ENCODE results near the gene FADS2.

Gene FADS2

GRCh38 chr11:61883947-61884346, 55.8 kb downstream of the FADS2 start:
- H3K27me3 ChIP-seq (ENCODE audit: insufficient read depth, poor library complexity, severe bottlenecking) = no peaks in the 10 kb centered on the region
- TF ChIP-seq GABPA (IDR thresholded peaks at IDR 0.05; ENCODE audit: low read depth) (no peak), CTCF (IDR thresholded peaks at IDR 0.05; ENCODE audit: insufficient read depth, low read length) (no peak), POLR2AphosphoS5 (IDR thresholded peaks at IDR 0.05; ENCODE audit: low read depth) (no peak), REST (IDR thresholded peaks at IDR 0.05; ENCODE audit: insufficient replicate concordance, low read depth) (no peak), SPI1 (IDR thresholded peaks at IDR 0.05; ENCODE audit: borderline replicate concordance, low read depth) (no peak)
- no peak overlapping the region for H3K4me3 ChIP-seq (replicated peaks; ENCODE audit: insufficient read depth, low read length)
- no peak overlapping the region for H3K27ac ChIP-seq (replicated peaks)
- DNase-seq (ENCODE audit: low read depth in 1 of 2, low spot score in 1 of 2) = no peak

GRCh38 chr11:61885166-61885778, 57.2 kb downstream of the FADS2 start:
- TF ChIP-seq CTCF (IDR thresholded peaks at IDR 0.05; ENCODE audit: insufficient read depth, low read length) (no peak), REST (IDR thresholded peaks at IDR 0.05; ENCODE audit: insufficient replicate concordance, low read depth) (no peak)
- DNase-seq (ENCODE audit: low read depth in 1 of 2, low spot score in 1 of 2) = no peak
- Histone ChIP-seq H3K27ac (replicated peaks) (no peak overlapping the region), H3K27me3 (ENCODE audit: insufficient read depth, poor library complexity, severe bottlenecking) (peaks cover 2% of the 10 kb centered on the region), H3K4me3 (replicated peaks; ENCODE audit: insufficient read depth, low read length) (no peak overlapping the region)

- no peak for DNase-seq (ENCODE audit: low read depth in 1 of 2, low spot score in 1 of 2)
- Histone ChIP-seq H3K27ac (replicated peaks) (no peak overlapping the region), H3K4me3 (replicated peaks; ENCODE audit: insufficient read depth, low read length) (no peak overlapping the region), H3K27me3 (ENCODE audit: insufficient read depth, poor library complexity, severe bottlenecking) (peaks cover 8% of the 10 kb centered on the region)
- no peak for TF ChIP-seq POLR2AphosphoS5 (IDR thresholded peaks at IDR 0.05; ENCODE audit: low read depth)
- no peak for TF ChIP-seq CTCF (IDR thresholded peaks at IDR 0.05; ENCODE audit: insufficient read depth, low read length)
- TF ChIP-seq REST (IDR thresholded peaks at IDR 0.05; ENCODE audit: insufficient replicate concordance, low read depth) = no peak
- no peak for TF ChIP-seq GABPA (IDR thresholded peaks at IDR 0.05; ENCODE audit: low read depth)
- TF ChIP-seq SPI1 (IDR thresholded peaks at IDR 0.05; ENCODE audit: borderline replicate concordance, low read depth) = no peak
Measured at GRCh38 chr11:61885784-61886580, 57.9 kb downstream of the FADS2 start.
